HepG2 (cell line): Measurements from ENCODE around the gene PNPLA2. TPM values are rescaled to one million over a fixed set of nuclear protein-coding genes. Genes with fewer than 3 reads are reported as not detected.
A peak's percentile ranks its signal among the peaks of the same experiment; 100 is the strongest.

ENCODE experiments used
- ATAC-seq: fragments of 200-7000 bp; cut with Tn5 transposase; 3 replicates; pipeline ENCODE4 v1.9.1; 2020; ENCODE audit warnings: mild to moderate bottlenecking, moderate library complexity
- BruUV-seq: library from RNA; stranded (reverse); fragments of 400-500 nt; replicated peaks from 2 replicates; lab custom pipeline; 2021; lab: Mats Ljungman, UMichigan
- CTCF ChIA-PET: fragments of 300-600 bp; formaldehyde crosslinking; extraction: SDS; loops from one replicate; lab custom pipeline; 2021; ENCODE audit warnings: low total read pairs, inconsistent platforms, low intra/inter-chr PET ratio; lab: Yijun Ruan, JAX
- POLR2A ChIA-PET: fragments of 350-600 bp; sonication (Branson Sonifier 250); formaldehyde crosslinking; loops from one replicate; lab custom pipeline; 2020; ENCODE audit warnings: antibody characterized with exemption, inconsistent platforms; lab: Yijun Ruan, JAX
- DNase-seq: peaks from one replicate; pipeline ENCODE4 v3.0.0-alpha.2; 2015; ENCODE audit warnings: low spot score
- FAIRE-seq: peaks from 3 replicates; lab custom pipeline; 2011; peaks lifted over from hg19 to GRCh38; lab: Jason Lieb, UNC
- H2AFZ ChIP-seq: one replicate; pipeline ENCODE4 v1.6.1; 2011; ENCODE audit warnings: low read length, inconsistent platforms
- H3K27ac ChIP-seq: fragments of 300-600 bp; 3 replicates; pipeline ENCODE4 v1.8.0; 2011; ENCODE audit warnings: mixed run types, mild to moderate bottlenecking, mixed read lengths, low read length, inconsistent platforms; ENCODE audit not compliant: insufficient read depth; ENCODE audit errors: extremely low read length
- H3K27me3 ChIP-seq, 2 experiments: fragments of 200-600 bp in 1 of 2; 2 replicates in 1 of 2; 3 replicates in 1 of 2; pipeline versions ENCODE4 v1.6.0 to v1.8.0; 2011; ENCODE audit warnings: low read length in 2 of 2, mild to moderate bottlenecking in 2 of 2, moderate library complexity in 2 of 2, inconsistent platforms in 1 of 2; ENCODE audit not compliant: insufficient read depth in 2 of 2, control insufficient read depth in 1 of 2
- H3K36me3 ChIP-seq, 2 experiments: fragments of 200-600 bp in 1 of 2; replicated peaks in 1 of 2; 2 replicates in 1 of 2; 3 replicates in 1 of 2; pipeline versions ENCODE4 v1.5.1 to v1.8.0; 2011; ENCODE audit warnings: low read length in 2 of 2, inconsistent platforms in 1 of 2; ENCODE audit not compliant: insufficient read depth in 2 of 2, control insufficient read depth in 1 of 2
- H3K4me1 ChIP-seq: 2 replicates; pipeline ENCODE4 v1.5.1; 2012; ENCODE audit warnings: low read length, inconsistent platforms; ENCODE audit not compliant: insufficient read depth
- H3K4me2 ChIP-seq: 2 replicates; pipeline ENCODE4 v1.6.0; 2011; ENCODE audit warnings: low read depth, low read length, inconsistent platforms
- H3K4me3 ChIP-seq, 3 experiments: fragments of 200-600 bp in 1 of 3; sonication (generic), shearing (Covaris generic) in 1 of 3; replicated peaks in 1 of 3; 2 replicates each; pipeline ENCODE4 v1.5.1; 2011 to 2016; ENCODE audit warnings: low read length in 3 of 3, inconsistent platforms in 2 of 3, low read depth in 2 of 3, mild to moderate bottlenecking in 2 of 3, control low read depth in 1 of 3, mixed read lengths in 1 of 3; ENCODE audit not compliant: insufficient read depth in 1 of 3
- H3K79me2 ChIP-seq: one replicate; pipeline ENCODE4 v1.6.1; 2011; ENCODE audit warnings: low read length, inconsistent platforms; ENCODE audit not compliant: insufficient read depth
- H3K9ac ChIP-seq: 2 replicates; pipeline ENCODE4 v1.6.0; 2011; ENCODE audit warnings: mild to moderate bottlenecking, low read depth, low read length, inconsistent platforms; ENCODE audit not compliant: insufficient read depth
- H3K9me3 ChIP-seq: 2 replicates; pipeline ENCODE4 v1.5.1; 2012; ENCODE audit warnings: mild to moderate bottlenecking, low read length
- H4K20me1 ChIP-seq: 2 replicates; pipeline ENCODE4 v1.6.0; 2011; ENCODE audit warnings: inconsistent platforms, mild to moderate bottlenecking, low read length, moderate library complexity; ENCODE audit not compliant: insufficient read depth
- E2F5 ChIP-seq: sonication (generic); formaldehyde crosslinking; conservative IDR thresholded peaks from 2 replicates; pipeline ENCODE4 v1.4.0; 2020; ENCODE audit warnings: missing genetic modification reagents
- FOXO4 ChIP-seq: sonication (generic); formaldehyde crosslinking; conservative IDR thresholded peaks from 2 replicates; pipeline ENCODE4 v1.8.1; 2023; ENCODE audit warnings: missing genetic modification reagents
- HNRNPL ChIP-seq: fragments of 200-400 bp; formaldehyde crosslinking; IDR thresholded peaks from 2 replicates; pipeline ENCODE4 v1.6.1; 2017; ENCODE audit warnings: mild to moderate bottlenecking, low read depth, low read length
- HOXA7 ChIP-seq: sonication (generic); formaldehyde crosslinking; IDR thresholded peaks from 2 replicates; pipeline ENCODE4 v1.8.1; 2022; ENCODE audit warnings: mild to moderate bottlenecking, missing genetic modification reagents, moderate library complexity
- ZC3H13 ChIP-seq: sonication (generic); formaldehyde crosslinking; IDR thresholded peaks from 2 replicates; pipeline ENCODE4 v1.8.1; 2023; ENCODE audit warnings: mild to moderate bottlenecking, missing genetic modification reagents, moderate library complexity
- WGBS: methylation state at CpG from one replicate; pipeline ENCODE4 v1.1.6; 2017; ENCODE audit warnings: low lambda C conversion rate; 5-methylcytosine and 5-hydroxymethylcytosine counted together
- in situ Hi-C: cut with HindIII; loops from 2 replicates; pipeline ENCODE4 v1.10.0; 2017; ENCODE audit warnings: low pct_unique_long_range_greater_than_20kb; ENCODE audit not compliant: extremely low pct_ligation_motif_present
- intact Hi-C: fragments of 100-400 bp; cut with micrococcal nuclease; formaldehyde crosslinking; loops from one replicate; pipeline ENCODE4 v1.10.0; 2022; ENCODE audit not compliant: unreplicated experiment
- polyA plus RNA-seq, 8 experiments: library from polyadenylated mRNA; depleted of rRNA in 3 of 8; stranded (reverse) in 7 of 8; unstranded in 1 of 8; fragments of >200 nt; fragmentation: Illumina TruSeq in 4 of 8; extraction: Trizol in 4 of 8; gene quantifications; 2 replicates each; pipeline versions ENCODE4 v1.2.1 to v1.2.3, GENCODE V29; 2011 to 2016; ENCODE audit warnings: low read depth in 4 of 8, missing spikeins in 1 of 8, mixed read lengths in 1 of 8; ENCODE audit not compliant: insufficient read depth in 1 of 8
- total RNA-seq, 5 experiments: library from RNA; depleted of rRNA; stranded (reverse); fragments of >200 nt; fragmentation: Illumina TruSeq; extraction: Trizol; gene quantifications; 2 replicates each; pipeline ENCODE4 v1.2.3, GENCODE V29; 2016; ENCODE audit warnings: low read depth in 1 of 5

PNPLA2 gene
- total and polyA plus RNA-seq, 2 of the 13 experiments (the other 11 are each of a cell fraction or from before 2014, with no cell fraction given): 10.5 to 43.2 TPM

GRCh38 chr11:829176-829846 lies 10.6 kb downstream of the PNPLA2 start:
- no peak for FAIRE-seq
- Histone ChIP-seq H3K36me3 (peaks cover 1 to 10% of the 10 kb centered on the region in 2 experiments; a peak in 1 of 5 replicates), H3K4me3 (peak overlapping the region in 1 of 3 experiments; percentile 75; a peak in 1 of 6 replicates), H3K9ac (no peak overlapping the region), H3K79me2 (peaks cover 7% of the 10 kb centered on the region), H3K4me1 (peaks cover 78% of the 10 kb centered on the region), H3K9me3 (no peaks in the 10 kb centered on the region), H2AFZ (no peak overlapping the region), H3K4me2 (peak overlapping the region; percentile 78; the same call in 1 of the 2 replicates), H4K20me1 (peaks cover under 1% of the 10 kb centered on the region; the same call in 1 of the 2 replicates), H3K27me3 (no peaks in the 10 kb centered on the region), H3K27ac (no peak overlapping the region)
- ChIA-PET CTCF (no interaction called here), POLR2A (interaction anchor here (2.4 to 16.1 kb wide), 3 partner anchors 10 to 20 kb away, joined by 18 to 264 read pairs (median 141); partner anchors contain the start of genes PNPLA2, POLR2L, RPLP2 and TSPAN4)
- 88% methylated on average over 18 of the region's 40 CpGs for WGBS
- ATAC-seq: no peak
- BruUV-seq: no TSS peak
- TF ChIP-seq HNRNPL: peak; percentile 51; the same call in 1 of the 2 replicates
- TF ChIP-seq E2F5: no peak
- TF ChIP-seq ZC3H13 (CRISPR knock-in tag): 0 out of 2 replicates have a peak, but pooled peaks have one; percentile 9
- no peak for TF ChIP-seq HOXA7 (CRISPR knock-in tag)
- TF ChIP-seq FOXO4 (CRISPR knock-in tag): 0 out of 2 replicates have a peak, but pooled peaks have one; percentile 29
- intact Hi-C loops: no loop called here
- DNase-seq: no peak
- in situ Hi-C loops: no loop called here
